ENCODE results near the gene MAFF.

MAFF gene

GRCh38 chr22:38203090-38203810 is 1.5 kb downstream of the MAFF start:
- no peak for DNase-seq (ENCODE audit: low read depth in 2 of 3, low spot score in 2 of 3)

- DNase-seq (ENCODE audit: low read depth in 2 of 3, low spot score in 2 of 3), result no peak
Observed at GRCh38 chr22:38203855-38204514, 2.2 kb downstream of the MAFF start.

- no peak for DNase-seq (ENCODE audit: low read depth in 2 of 3, low spot score in 2 of 3)
Observed at GRCh38 chr22:38204784-38205183, 3.0 kb downstream of the MAFF start.

GRCh38 chr22:38205261-38206128 is 3.7 kb downstream of the MAFF start:
- no peak for DNase-seq (ENCODE audit: low read depth in 2 of 3, low spot score in 2 of 3)

GRCh38 chr22:38207898-38208432 is 6.2 kb downstream of the MAFF start:
- no peak for DNase-seq (ENCODE audit: low read depth in 2 of 3, low spot score in 2 of 3)

- DNase-seq (ENCODE audit: low read depth in 2 of 3, low spot score in 2 of 3), result no peak
Observed at GRCh38 chr22:38208551-38208968, 6.8 kb downstream of the MAFF start.

GRCh38 chr22:38211556-38211955 is 9.8 kb downstream of the MAFF start:
- no peak for DNase-seq (ENCODE audit: low read depth in 2 of 3, low spot score in 2 of 3)

- no peak for DNase-seq (ENCODE audit: low read depth in 2 of 3, low spot score in 2 of 3)
Observed at GRCh38 chr22:38212442-38212841, 10.6 kb downstream of the MAFF start.

GRCh38 chr22:38213319-38213989 is 11.7 kb downstream of the MAFF start:
- no peak for DNase-seq (ENCODE audit: low read depth in 2 of 3, low spot score in 2 of 3)

GRCh38 chr22:38213990-38214301 is 12.2 kb downstream of the MAFF start:
- no peak for DNase-seq (ENCODE audit: low read depth in 2 of 3, low spot score in 2 of 3)

GRCh38 chr22:38214302-38215056 is 12.7 kb downstream of the MAFF start:
- no peak for DNase-seq (ENCODE audit: low read depth in 2 of 3, low spot score in 2 of 3)

GRCh38 chr22:38215156-38216038 is 13.6 kb downstream of the MAFF start:
- no peak for DNase-seq (ENCODE audit: low read depth in 2 of 3, low spot score in 2 of 3)

GRCh38 chr22:38218661-38219622 is 17.1 kb downstream of the MAFF start:
- DNase-seq (ENCODE audit: low read depth in 2 of 3, low spot score in 2 of 3), result no peak

GRCh38 chr22:38219632-38220031 is 17.8 kb downstream of the MAFF start:
- no peak for DNase-seq (ENCODE audit: low read depth in 2 of 3, low spot score in 2 of 3)

- DNase-seq (ENCODE audit: low read depth in 2 of 3, low spot score in 2 of 3), result no peak
Observed at GRCh38 chr22:38220163-38220562, 18.4 kb downstream of the MAFF start.

- DNase-seq (ENCODE audit: low read depth in 2 of 3, low spot score in 2 of 3), result no peak
Observed at GRCh38 chr22:38220653-38221386, 19.0 kb downstream of the MAFF start.

GRCh38 chr22:38221407-38221806 is 19.6 kb downstream of the MAFF start:
- no peak for DNase-seq (ENCODE audit: low read depth in 2 of 3, low spot score in 2 of 3)

All from activated CD8-positive, alpha-beta memory T cell treated with anti-CD3 and anti-CD28 coated beads for 48 hours (primary cell).